Activated naive CD8-positive, alpha-beta T cell treated with anti-CD3 and anti-CD28 coated beads, Interleukin-2, amount 50 U/mL, for 24 hours (primary cell): ENCODE measurements around the gene MAP3K8.
"Not testable (repeated sequence)": the region's sequence is repeated elsewhere in the genome, so short reads cannot be mapped to it uniquely, and the experiment has no call there.

Source experiments
- ATAC-seq: fragments of 150-1000 bp; cut with Tn5 transposase; one replicate; pipeline ENCODE4 v1.10.0; 2021
- DNase-seq: peaks from one replicate; pipeline ENCODE4 v3.0.0; 2021
- H3K27ac Mint-ChIP-seq: one replicate; pipeline ENCODE4 v1.8.0; 2021; ENCODE audit warnings: mild to moderate bottlenecking, mixed read lengths
- H3K27me3 Mint-ChIP-seq: one replicate; pipeline ENCODE4 v1.8.0; 2021; ENCODE audit warnings: mixed read lengths
- H3K36me3 Mint-ChIP-seq: one replicate; pipeline ENCODE4 v1.8.0; 2021; ENCODE audit warnings: low read depth, mixed read lengths
- H3K4me1 Mint-ChIP-seq: one replicate; pipeline ENCODE4 v1.8.0; 2021; ENCODE audit warnings: mixed read lengths
- H3K4me3 Mint-ChIP-seq: one replicate; pipeline ENCODE4 v1.8.0; 2021; ENCODE audit warnings: mild to moderate bottlenecking, moderate library complexity, mixed read lengths
- H3K9me3 Mint-ChIP-seq: one replicate; pipeline ENCODE4 v1.8.0; 2021; ENCODE audit warnings: mixed read lengths

Gene MAP3K8

DNA sequence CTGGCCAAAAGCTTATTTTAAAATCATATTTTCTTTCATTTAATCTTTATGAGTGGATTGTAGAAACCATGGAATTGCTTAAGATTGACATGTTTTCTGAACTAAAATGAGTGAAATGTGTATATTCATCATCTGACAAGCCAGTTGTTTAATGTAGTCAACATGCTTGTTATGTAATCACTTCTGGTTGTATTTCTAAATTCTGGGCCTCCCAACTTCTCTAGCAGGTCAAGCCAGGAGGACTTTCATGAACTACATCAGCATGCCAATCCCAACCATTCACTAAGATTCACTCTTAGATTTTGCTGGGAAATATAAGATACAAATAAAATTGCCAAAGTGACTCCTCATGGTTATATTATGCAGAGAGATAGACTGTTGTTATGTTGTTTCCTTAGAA, 21.1 kb upstream of the MAP3K8 start:
- ATAC-seq (no peak), DNase-seq (no peak)
- Mint-ChIP-seq H3K4me3 (no peak overlapping the region), H3K9me3 (no peaks in the 10 kb centered on the region), H3K27me3 (peaks cover 2% of the 10 kb centered on the region), H3K27ac (no peak overlapping the region), H3K36me3 (no peaks in the 10 kb centered on the region), H3K4me1 (peaks cover 19% of the 10 kb centered on the region)

DNA sequence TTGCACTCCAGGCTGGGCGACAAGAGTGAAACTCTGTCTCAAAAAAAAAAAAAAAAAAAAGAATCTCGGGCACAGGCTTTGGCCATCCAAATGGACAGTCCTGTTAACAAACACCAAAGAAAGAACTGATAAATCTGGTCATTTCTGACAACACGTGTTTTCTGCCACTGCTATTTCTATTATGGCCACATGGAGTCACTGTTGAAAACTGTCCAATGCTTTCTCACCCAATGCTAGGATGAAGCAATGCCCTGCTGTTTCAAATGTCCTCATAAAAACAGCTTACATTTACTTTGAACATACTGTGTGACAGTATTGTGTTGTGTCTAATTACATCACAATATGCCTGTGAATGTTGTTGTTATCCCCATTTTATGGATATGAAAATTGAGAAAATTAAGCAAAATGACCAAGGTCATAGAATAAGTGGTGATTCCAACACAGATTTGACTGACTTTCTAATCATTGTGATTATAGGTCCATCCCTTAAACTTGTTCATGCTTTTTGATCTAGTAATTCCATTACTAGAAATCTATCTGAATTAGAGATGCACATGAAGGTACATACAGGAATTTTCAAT, 19.9 kb upstream of the MAP3K8 start:
- H3K27me3 Mint-ChIP-seq: peaks cover 2% of the 10 kb centered on the region

DNA sequence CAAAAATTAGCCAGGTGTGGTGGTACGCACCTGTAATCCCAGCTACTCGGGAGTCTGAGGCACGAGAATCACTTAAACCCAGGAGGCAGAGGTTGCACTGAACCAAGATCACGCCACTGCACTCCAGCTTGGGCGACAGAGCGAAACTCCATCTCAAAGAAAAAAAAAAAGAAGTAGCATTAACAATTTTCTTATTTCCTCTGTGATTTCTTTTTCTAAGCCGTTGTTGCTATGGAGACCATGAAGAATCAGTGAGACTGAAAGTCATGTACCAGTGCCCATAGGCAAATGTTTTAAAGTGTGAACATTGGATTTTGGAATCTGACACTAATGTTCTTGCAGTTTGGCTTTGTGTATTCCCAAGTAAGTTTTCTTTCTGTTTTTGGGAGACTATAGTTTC, 18.4 kb upstream of the MAP3K8 start:
- DNase-seq (no peak), ATAC-seq (no peak)
- Mint-ChIP-seq H3K27me3 (peaks cover 2% of the 10 kb centered on the region), H3K27ac (no peak overlapping the region), H3K36me3 (no peaks in the 10 kb centered on the region), H3K4me3 (no peak overlapping the region), H3K9me3 (no peaks in the 10 kb centered on the region), H3K4me1 (peaks cover 46% of the 10 kb centered on the region)

More for the DNA sequence above, 19.9 kb upstream of the MAP3K8 start:
- ATAC-seq: no peak
- no peaks in the 10 kb centered on the region for H3K9me3 Mint-ChIP-seq
- H3K27ac Mint-ChIP-seq: no peak overlapping the region
- no peaks in the 10 kb centered on the region for H3K36me3 Mint-ChIP-seq
- DNase-seq: no peak
- H3K4me1 Mint-ChIP-seq: peaks cover 31% of the 10 kb centered on the region
- H3K4me3 Mint-ChIP-seq: no peak overlapping the region

DNA sequence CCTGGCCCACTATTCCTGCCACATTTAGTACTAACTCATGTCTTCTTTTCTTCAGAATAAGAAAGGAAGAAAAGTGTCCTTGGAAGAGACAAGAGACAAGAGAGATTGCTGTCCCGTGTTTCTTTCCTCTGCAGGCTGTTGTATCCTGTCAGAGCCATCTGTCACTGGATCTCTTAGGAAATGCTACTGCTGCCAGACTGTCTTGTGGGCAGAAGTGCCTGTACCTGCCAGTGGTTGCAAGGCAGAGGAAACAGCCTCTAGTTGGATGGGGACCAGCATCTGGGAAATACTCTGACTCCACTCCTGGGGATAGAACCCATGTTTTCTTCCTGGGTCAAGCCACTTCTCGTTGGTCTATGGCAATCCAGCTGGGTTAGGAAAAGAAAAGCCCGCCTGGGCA, 16.7 kb upstream of the MAP3K8 start:
- Mint-ChIP-seq H3K4me1 (peaks cover 53% of the 10 kb centered on the region), H3K4me3 (no peak overlapping the region), H3K36me3 (peaks cover 2% of the 10 kb centered on the region), H3K27ac (no peak overlapping the region), H3K27me3 (peaks cover 2% of the 10 kb centered on the region), H3K9me3 (no peaks in the 10 kb centered on the region)
- DNase-seq (no peak), ATAC-seq (no peak)

DNA sequence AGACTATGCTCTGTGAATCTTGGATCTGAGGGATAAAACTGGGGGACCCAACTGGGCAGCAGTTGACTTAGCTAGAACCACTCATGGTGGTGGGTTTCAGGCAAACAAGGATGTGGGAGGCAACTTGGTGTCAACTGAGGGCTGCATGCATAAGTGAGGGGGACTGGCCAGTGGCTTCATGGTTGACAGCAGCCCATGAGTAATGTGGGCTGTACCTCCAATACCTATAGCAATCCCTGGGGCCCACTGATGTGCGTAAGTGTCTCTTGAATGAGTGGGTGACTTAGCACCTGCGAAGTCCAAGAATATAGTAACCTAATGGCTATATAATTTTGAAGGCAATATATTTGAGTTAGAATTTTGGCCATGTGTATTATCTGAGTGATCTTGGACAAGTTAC, 13.7 kb upstream of the MAP3K8 start:
- peaks cover 2% of the 10 kb centered on the region for H3K36me3 Mint-ChIP-seq
- H3K4me3 Mint-ChIP-seq: no peak overlapping the region
- DNase-seq: no peak
- peaks cover 2% of the 10 kb centered on the region for H3K27me3 Mint-ChIP-seq
- peaks cover 57% of the 10 kb centered on the region for H3K4me1 Mint-ChIP-seq
- no peak overlapping the region for H3K27ac Mint-ChIP-seq
- ATAC-seq: peak; percentile 49
- H3K9me3 Mint-ChIP-seq: no peaks in the 10 kb centered on the region

DNA sequence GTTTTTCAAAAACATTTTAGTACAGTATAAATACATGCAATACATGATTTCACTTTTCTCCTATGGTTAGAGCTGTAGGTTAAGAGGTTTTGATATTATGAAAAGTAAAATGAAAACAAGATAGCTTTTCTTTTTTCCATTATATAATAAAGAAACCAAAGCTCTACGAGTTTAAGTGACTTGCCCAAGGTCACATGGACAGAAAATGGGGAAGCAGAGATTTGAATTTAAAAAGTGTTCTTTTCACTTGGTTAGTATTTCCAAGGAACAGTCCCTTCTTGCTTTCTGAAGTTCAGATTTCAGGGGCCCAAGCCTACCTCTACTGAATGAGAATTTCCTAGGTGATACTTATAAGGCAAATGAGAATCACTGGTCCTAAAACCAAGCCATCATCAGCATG, 13.2 kb upstream of the MAP3K8 start:
- Mint-ChIP-seq H3K36me3 (peaks cover 2% of the 10 kb centered on the region), H3K27ac (peak overlapping the region; percentile 71), H3K4me3 (no peak overlapping the region), H3K27me3 (peaks cover 2% of the 10 kb centered on the region), H3K4me1 (peaks cover 55% of the 10 kb centered on the region), H3K9me3 (no peaks in the 10 kb centered on the region)
- ATAC-seq (no peak), DNase-seq (no peak)

DNA sequence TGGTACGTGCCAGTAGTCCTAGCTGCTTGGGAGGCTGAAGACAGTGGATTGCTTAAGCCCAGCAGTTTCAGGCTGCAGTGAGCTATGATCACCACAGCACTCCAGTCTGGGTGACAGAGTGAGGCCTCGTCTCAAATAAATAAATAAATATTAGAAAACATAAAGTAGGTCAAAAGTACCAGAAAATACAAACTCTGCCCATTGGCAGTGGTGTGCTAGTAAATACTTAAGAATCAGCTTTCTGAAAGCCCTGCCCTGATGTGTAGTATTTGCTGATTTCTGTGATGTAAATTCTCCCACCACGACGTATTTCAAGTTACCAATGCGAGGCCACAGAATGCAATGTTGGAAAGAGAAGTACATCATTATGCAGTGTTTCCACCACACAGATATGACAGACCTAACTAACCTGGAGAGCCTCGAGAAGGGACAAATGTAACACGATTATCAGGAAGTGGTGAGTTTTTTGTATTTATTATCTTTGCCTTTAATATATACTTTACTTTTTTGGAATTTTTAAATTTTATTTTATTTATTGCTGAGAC, 11.8 kb upstream of the MAP3K8 start:
- Mint-ChIP-seq H3K9me3 (no peaks in the 10 kb centered on the region), H3K4me3 (no peak overlapping the region), H3K27me3 (no peaks in the 10 kb centered on the region), H3K27ac (no peak overlapping the region), H3K36me3 (peaks cover 2% of the 10 kb centered on the region), H3K4me1 (peaks cover 53% of the 10 kb centered on the region)
- peak; percentile 55 for ATAC-seq
- DNase-seq: no peak

DNA sequence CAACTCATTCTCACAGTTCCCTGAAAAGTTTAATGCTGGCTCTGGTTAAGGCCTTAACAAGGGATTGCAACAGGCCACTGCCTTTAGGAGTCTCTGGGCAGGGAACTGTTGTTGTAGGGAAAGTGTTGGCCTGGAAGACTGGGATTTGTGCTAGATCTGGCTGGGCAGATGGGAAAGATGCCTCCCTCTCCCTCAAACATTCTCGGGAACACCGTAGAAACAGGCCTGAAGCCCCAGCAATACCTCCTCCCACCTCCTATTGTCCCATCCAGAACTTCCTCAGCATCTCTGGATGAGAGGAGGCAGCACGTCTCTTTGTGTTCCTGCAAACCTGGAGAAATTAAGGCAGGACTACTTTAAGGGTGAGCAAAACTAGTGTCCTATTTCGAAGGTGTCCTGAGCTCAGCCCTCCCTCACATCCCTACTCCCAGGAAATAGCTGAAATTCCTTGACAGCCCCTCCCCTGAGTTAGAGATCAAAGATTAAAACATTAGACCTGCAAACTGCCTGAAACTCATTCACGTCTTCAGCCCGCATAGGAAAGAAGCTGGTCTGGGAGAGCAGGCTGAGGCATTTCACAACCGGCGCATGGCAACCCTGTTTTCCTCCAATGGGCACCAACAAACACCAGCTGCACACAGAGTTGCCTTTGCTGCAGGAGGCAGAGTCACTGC, 10.9 kb upstream of the MAP3K8 start:
- Mint-ChIP-seq H3K9me3 (no peaks in the 10 kb centered on the region), H3K27me3 (no peaks in the 10 kb centered on the region), H3K4me1 (peaks cover 55% of the 10 kb centered on the region), H3K36me3 (peaks cover 2% of the 10 kb centered on the region), H3K27ac (peak overlapping the region; percentile 62), H3K4me3 (no peak overlapping the region)
- DNase-seq: no peak
- no peak for ATAC-seq

DNA sequence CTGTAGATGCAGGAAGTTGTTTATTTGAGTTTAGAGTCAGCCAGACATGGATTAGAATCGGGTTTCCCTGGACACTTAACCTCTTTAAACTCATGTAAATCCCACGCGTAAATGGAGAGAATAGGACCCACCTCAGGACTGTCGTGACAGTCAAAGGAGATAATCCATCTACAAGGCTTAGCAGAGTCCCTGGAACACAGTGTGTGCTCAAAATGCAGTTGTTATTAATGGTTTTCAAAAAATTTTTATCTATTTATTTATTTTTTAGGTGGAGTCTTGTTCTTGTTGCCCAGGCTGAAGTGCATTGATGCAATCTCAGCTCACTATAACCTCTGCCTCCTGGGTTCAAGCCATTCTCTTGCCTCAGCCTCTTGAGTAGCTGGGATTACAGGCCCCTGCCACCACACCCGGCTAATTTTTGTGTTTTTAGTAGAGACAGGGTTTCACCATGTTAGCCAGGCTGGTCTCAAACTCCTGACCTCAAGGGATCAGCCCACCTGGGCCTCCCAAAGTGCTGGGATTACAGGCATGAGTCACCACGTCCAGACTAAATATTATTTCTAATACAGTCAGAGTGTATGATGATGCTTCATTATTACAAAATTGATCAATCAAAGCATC, 10.2 kb upstream of the MAP3K8 start:
- H3K4me3 Mint-ChIP-seq, DNase-seq, H3K9me3 Mint-ChIP-seq, ATAC-seq, H3K36me3 Mint-ChIP-seq, H3K27ac Mint-ChIP-seq, H3K27me3 Mint-ChIP-seq: not testable (repeated sequence)
- H3K4me1 Mint-ChIP-seq: peaks cover 54% of the 10 kb centered on the region

DNA sequence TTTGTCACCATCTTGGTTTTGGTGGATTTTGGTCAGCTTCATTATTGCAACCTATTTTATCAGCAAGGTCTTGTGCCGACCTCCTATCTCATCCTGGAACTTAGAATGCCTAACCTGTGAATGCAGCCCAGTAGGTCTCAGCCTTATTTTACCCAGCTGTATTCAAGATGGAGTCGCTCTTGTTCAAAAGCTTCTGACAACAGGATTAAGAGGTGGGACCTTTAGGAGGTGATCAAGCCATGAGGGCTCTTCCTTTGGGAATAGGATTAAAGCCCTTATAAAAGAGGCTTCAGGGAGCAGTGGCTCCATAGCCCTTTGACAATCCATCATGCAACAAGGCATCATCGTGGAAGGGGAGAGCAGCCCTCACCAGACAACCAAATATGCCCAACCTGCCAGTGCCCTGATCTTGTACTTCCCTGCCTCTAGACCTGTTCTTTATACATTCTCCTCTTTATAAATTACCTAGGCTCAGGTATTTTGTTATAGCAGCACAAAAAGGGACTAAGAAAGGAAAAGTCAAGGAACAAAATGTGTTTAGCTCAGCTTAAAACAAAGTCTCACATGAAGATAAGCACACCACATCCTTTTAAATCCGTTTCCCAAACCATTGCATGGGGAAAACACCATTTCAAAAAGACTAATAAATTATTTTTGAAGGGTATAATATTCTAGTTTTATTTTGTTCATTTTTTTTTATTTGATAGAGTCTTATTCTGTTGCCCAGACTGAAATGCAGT, 8.5 kb upstream of the MAP3K8 start:
- Mint-ChIP-seq H3K27me3 (no peaks in the 10 kb centered on the region), H3K4me1 (peaks cover 36% of the 10 kb centered on the region), H3K27ac (no peak overlapping the region), H3K36me3 (peaks cover 2% of the 10 kb centered on the region), H3K9me3 (no peaks in the 10 kb centered on the region), H3K4me3 (no peak overlapping the region)
- DNase-seq (no peak), ATAC-seq (no peak)

DNA sequence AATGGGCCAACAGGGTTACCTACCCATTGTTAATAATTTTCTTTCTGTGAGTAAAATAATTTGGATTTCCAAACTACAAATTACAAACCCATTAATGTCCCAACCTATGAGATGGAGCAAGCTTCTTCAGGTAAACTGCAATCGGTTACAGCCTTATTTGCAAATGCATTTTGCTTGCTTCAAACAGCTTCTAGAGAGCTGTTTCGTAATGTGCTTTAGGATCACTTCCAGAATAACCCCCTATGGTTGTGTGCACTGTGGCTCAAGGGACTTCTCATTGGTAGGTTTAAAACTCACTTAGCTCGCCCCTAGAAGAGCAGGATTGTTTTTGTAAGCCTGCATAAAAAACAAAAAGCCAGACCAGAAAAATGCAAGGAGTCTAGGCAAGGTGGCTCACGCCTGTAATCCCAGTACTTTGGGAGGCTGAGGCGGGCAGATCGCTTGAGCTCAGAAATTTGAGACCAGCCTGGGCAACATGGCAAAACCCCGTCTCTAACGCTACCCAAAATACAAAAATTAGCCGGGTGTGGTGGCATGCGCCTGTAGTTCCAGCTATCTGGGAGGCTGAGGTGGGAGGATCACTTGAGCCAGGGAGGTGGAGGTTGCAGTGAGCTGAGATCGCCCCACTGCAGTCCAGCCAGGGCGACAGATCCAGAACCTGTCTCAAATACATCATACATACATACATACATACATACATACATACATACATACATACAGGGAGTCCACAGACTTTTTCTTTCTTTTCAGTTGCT, 3.3 kb upstream of the MAP3K8 start:
- Mint-ChIP-seq H3K4me1 (peaks cover 48% of the 10 kb centered on the region), H3K4me3 (no peak overlapping the region), H3K27me3 (no peaks in the 10 kb centered on the region), H3K27ac (no peak overlapping the region), H3K36me3 (peaks cover 4% of the 10 kb centered on the region), H3K9me3 (no peaks in the 10 kb centered on the region)
- DNase-seq (no peak), ATAC-seq (no peak)

DNA sequence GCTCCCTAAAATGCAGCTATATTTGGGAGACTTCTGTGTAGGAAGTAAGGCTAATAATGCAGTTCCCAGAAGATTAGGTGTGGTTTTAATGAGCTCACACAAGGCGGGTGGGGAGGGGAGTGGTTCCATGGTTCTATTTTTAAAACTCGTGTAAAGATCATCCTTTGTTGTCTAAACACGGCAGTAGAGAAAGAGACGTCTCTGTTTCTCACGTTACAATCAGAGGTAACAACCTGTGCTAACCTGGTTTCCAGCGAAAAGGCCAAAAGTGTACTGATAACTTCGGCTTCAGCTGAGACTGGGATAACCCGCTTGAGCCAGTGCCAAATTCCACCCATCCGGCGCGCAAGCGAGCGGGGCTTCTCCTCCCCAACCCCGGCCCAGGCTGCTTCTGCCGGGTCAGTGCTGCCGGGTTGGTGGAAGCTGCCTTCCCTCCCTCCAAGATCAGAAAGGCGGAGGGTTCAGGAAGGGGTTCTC, 2.5 kb upstream of the MAP3K8 start:
- H3K4me1 Mint-ChIP-seq: peaks cover 55% of the 10 kb centered on the region
- ATAC-seq (no peak), DNase-seq (no peak)
- H3K4me3 Mint-ChIP-seq: no peak overlapping the region
- no peak overlapping the region for H3K27ac Mint-ChIP-seq
- H3K27me3 Mint-ChIP-seq: no peaks in the 10 kb centered on the region
- H3K36me3 Mint-ChIP-seq: peaks cover 4% of the 10 kb centered on the region
- H3K9me3 Mint-ChIP-seq: no peaks in the 10 kb centered on the region

DNA sequence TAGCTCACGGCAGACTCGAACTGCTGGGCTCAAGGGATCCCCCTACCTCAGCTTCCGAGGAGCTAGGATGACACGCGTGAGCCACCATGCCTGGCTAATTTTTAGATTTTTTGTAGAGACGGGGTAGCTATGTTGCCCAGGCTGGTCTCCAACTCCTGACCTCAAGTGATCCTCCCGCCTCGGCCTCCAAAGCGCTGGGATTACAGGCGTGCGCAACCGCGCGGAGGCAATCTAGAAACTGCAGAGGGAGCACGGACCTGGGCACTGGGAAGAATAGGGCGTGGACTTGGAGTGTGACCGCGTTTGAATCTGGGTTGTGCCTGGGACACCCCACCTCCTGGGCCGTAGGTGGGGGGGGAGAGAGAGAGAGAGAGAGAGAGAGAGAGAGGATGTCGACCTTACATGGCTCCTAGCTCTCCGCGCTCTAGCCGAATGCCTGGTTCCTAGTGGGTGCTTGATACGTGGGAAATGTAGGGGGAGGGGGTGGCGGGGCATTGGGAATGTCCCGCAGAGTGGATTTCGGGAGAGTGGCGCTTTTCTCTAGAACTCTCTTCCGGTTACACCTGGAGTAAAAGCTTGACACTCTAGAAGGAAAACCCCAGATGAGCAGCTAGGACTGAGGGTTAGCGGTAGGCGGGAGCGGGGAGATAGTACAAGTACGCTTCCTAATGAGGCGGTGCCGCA, 1.2 kb upstream of the MAP3K8 start:
- H3K27me3 Mint-ChIP-seq: no peaks in the 10 kb centered on the region
- ATAC-seq: no peak
- H3K36me3 Mint-ChIP-seq: peaks cover 13% of the 10 kb centered on the region
- no peak for DNase-seq
- peak overlapping the region; percentile 90 for H3K4me3 Mint-ChIP-seq
- H3K9me3 Mint-ChIP-seq: no peaks in the 10 kb centered on the region
- peak overlapping the region; percentile 85 for H3K27ac Mint-ChIP-seq
- peaks cover 58% of the 10 kb centered on the region for H3K4me1 Mint-ChIP-seq
